AG04450 (cell line): ENCODE data around the gene GLCCI1. TPM values are rescaled to one million over a fixed set of nuclear protein-coding genes. Genes with fewer than 3 reads are reported as not detected.

ENCODE experiments used
- CTCF ChIA-PET: fragments of 300-600, 350-600 bp; formaldehyde crosslinking; extraction: SDS; loops from one replicate; lab custom pipeline; 2022; ENCODE audit warnings: antibody characterized with exemption, inconsistent platforms; lab: Charles Lee
- POLR2A ChIA-PET: fragments of 350-600 bp; formaldehyde crosslinking; extraction: SDS; loops from one replicate; lab custom pipeline; 2021; ENCODE audit warnings: antibody characterized with exemption, inconsistent platforms; lab: Yijun Ruan, JAX
- DNase-seq: peaks from one replicate; pipeline ENCODE4 v3.0.0-alpha.2; 2011; ENCODE audit warnings: low read depth, low spot score
- H3K27ac ChIP-seq: one replicate; pipeline ENCODE4 v1.5.1; 2012; ENCODE audit warnings: low read depth, low read length, control low read depth
- H3K27me3 ChIP-seq: one replicate; pipeline ENCODE4 v1.6.0; 2012; ENCODE audit warnings: low read length; ENCODE audit not compliant: control insufficient read depth, insufficient read depth
- H3K4me3 ChIP-seq: 2 replicates; pipeline ENCODE4 v1.5.1; 2011; ENCODE audit warnings: mild to moderate bottlenecking, low read depth, low read length, control low read depth
- H3K9me3 ChIP-seq: 2 replicates; pipeline ENCODE4 v1.5.1; 2012; ENCODE audit warnings: low read length; ENCODE audit not compliant: control insufficient read depth, insufficient read depth
- CTCF ChIP-seq: IDR thresholded peaks from 2 replicates; pipeline ENCODE4 v1.5.1; 2011; ENCODE audit warnings: low read depth, low read length, control low read depth, inconsistent platforms
- polyA plus RNA-seq: library from polyadenylated mRNA; depleted of rRNA; stranded (reverse); fragments of >200 nt; gene quantifications from 2 replicates; pipeline ENCODE4 v1.2.3, GENCODE V29; 2011

Gene GLCCI1
- polyA plus RNA-seq, 1 experiment = 13.5 TPM

- Histone ChIP-seq H3K4me3 (no peak overlapping the region), H3K9me3 (no peaks in the 10 kb centered on the region), H3K27ac (no peak overlapping the region), H3K27me3 (no peaks in the 10 kb centered on the region)
- POLR2A ChIA-PET = interaction anchor here (0.7 kb wide), 1 partner anchor 9 kb away, joined by 4 read pairs; no protein-coding TSS in a partner anchor
- TF ChIP-seq CTCF = no peak
- CTCF ChIA-PET = no interaction called here
- no peak for DNase-seq
Measured at GRCh38 chr7:7959979-7960670, 8.5 kb upstream of the GLCCI1 start.

- CTCF ChIA-PET = interaction anchor here (0.7 to 1.8 kb wide), 3 partner anchors 73 to 282 kb away, joined by 3 to 7 read pairs (median 3); no protein-coding TSS in a partner anchor
- POLR2A ChIA-PET = interaction anchor here (0.7 to 0.9 kb wide), 2 partner anchors 49 to 53 kb away, joined by 3 read pairs; no protein-coding TSS in a partner anchor
- H3K27ac ChIP-seq = peak overlapping the region; percentile 0
- peak; percentile 54 for DNase-seq
- no peaks in the 10 kb centered on the region for H3K9me3 ChIP-seq
- no peak for TF ChIP-seq CTCF
- no peak overlapping the region for H3K4me3 ChIP-seq
- no peaks in the 10 kb centered on the region for H3K27me3 ChIP-seq
Measured at GRCh38 chr7:7962851-7963250, 5.7 kb upstream of the GLCCI1 start.

GRCh38 chr7:7964250-7964649 lies 4.3 kb upstream of the GLCCI1 start:
- Histone ChIP-seq H3K27ac (no peak overlapping the region), H3K9me3 (no peaks in the 10 kb centered on the region), H3K4me3 (no peak overlapping the region), H3K27me3 (no peaks in the 10 kb centered on the region)
- POLR2A ChIA-PET = no interaction called here
- CTCF ChIA-PET = interaction anchor here (1.1 to 1.8 kb wide), 2 partner anchors 10 to 283 kb away, joined by 3 to 7 read pairs; no protein-coding TSS in a partner anchor
- DNase-seq = no peak
- no peak for TF ChIP-seq CTCF

GRCh38 chr7:7964691-7965090 lies 3.9 kb upstream of the GLCCI1 start:
- no peak for TF ChIP-seq CTCF
- no peaks in the 10 kb centered on the region for H3K27me3 ChIP-seq
- POLR2A ChIA-PET = no interaction called here
- H3K9me3 ChIP-seq = no peaks in the 10 kb centered on the region
- DNase-seq = no peak
- no peak overlapping the region for H3K27ac ChIP-seq
- no peak overlapping the region for H3K4me3 ChIP-seq
- CTCF ChIA-PET = interaction anchor here (1.1 to 1.2 kb wide), 2 partner anchors 10 to 862 kb away, joined by 3 read pairs; no protein-coding TSS in a partner anchor

- ChIA-PET CTCF (interaction anchor here (1.1 to 1.2 kb wide), 2 partner anchors 11 to 862 kb away, joined by 3 read pairs; no protein-coding TSS in a partner anchor), POLR2A (no interaction called here)
- no peak for TF ChIP-seq CTCF
- Histone ChIP-seq H3K27me3 (no peaks in the 10 kb centered on the region), H3K4me3 (no peak overlapping the region), H3K9me3 (no peaks in the 10 kb centered on the region), H3K27ac (no peak overlapping the region)
- DNase-seq = no peak
Measured at GRCh38 chr7:7965301-7965700, 3.3 kb upstream of the GLCCI1 start.
